ENCODE data around the gene WDFY1. TPM values are rescaled to one million over a fixed set of nuclear protein-coding genes. Genes with fewer than 3 reads are reported as not detected.
"Not testable (repeated sequence)": the region's sequence is repeated elsewhere in the genome, so short reads cannot be mapped to it uniquely, and the experiment has no call there.

Gene WDFY1
- total RNA-seq, 1 donor from 2014 or later = 10.8 TPM

DNA sequence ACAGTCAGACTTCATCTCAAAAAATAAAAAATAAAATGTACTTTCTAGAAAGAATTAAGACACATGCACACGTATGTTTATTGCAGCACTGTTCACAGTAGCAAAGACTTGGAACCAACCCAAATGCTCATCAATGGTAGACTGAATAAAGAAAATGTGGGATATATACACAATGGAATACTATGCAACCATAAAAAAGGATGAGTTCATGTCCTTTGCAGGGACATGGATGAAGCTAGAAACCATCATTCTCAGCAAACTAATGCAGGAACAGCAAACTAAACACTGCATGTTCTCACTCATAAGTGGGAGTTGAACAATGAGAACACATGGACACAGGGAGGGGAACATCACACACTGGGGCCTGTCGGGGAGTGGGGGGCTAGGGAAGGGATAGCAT is 72.4 kb downstream of the WDFY1 start:
- DNase-seq; intact Hi-C loops (cut with DNase I); ATAC-seq (ENCODE audit: poor library complexity): not testable (repeated sequence)

DNA sequence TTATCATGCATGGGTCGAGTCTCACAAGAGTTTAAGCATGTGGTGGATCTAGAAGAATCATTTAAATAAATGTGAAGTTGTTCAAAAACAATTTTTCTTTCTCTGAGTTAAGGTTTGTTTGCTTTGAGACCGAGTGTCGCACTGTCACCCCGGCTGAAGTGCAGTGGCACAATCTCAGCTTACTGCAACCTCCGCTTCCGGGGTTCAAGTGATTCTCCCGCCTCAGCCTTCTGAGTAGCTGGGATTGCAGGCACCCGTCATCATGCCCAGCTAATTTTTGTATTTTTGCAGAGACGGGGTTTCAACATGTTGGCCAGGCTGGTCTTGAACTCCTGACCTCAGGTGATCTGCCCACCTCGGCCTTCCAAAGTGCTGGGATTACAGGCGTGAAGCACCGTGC is 73.5 kb downstream of the WDFY1 start:
- DNase-seq; intact Hi-C loops (cut with DNase I); ATAC-seq (ENCODE audit: poor library complexity): not testable (repeated sequence)

DNA sequence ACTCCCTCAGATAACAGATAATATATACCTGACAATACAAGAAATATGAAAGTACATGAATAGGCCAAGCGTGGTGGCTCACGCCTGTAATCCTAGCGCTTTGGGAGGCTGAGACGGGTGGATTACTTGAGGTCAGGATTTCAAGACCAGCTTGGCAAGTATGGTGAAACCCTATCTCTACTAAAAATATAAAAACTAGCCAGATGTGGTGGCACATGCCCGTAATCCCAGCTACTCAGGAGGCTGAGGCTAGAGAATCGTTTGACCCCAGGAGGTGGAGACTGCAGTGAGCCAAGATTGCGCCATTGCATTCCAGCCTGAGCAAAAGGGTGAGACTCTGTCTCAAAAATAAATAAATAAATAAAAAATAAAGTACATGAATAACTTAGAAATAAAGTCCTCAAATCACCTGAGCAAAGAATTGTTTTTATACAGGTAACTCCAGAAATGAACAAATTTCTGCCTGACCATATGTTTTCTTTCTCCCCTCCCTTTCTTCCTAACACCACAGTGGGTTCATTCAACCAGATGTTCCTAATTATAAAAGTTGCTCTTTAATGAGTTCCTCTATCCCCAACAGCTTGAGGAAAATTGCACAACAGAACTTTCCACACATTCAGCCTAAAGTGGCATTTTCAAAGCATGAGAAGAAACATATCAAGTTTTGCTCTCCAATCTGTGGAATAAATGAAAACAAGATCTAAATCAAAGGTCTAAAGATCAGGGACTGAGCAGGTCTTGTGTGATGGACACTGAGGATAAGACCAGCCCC is 74.1 kb downstream of the WDFY1 start:
- no peak for ATAC-seq (ENCODE audit: poor library complexity)
- no peak for DNase-seq
- intact Hi-C loops (cut with DNase I) = no loop called here

DNA sequence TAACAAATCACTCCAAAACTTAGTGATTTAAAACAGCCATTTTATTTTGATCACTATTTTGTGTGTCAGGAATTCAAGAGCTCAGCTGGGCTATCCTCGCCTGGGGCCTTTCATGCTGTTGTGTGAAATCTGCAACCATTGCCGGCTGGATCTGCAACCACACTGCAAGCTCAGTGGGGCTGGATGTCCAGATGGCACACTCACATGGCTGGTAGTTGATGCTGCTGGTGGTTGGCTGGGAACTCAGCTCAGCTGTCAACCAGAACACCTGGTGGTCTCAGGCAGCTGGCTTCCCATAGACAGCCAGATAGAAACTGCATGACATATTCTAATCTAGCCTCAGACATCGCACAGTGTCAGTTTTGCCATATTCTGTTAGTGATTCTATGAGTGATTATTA is 77.1 kb downstream of the WDFY1 start:
- no peak for DNase-seq
- intact Hi-C loops (cut with DNase I) = no loop called here
- ATAC-seq (ENCODE audit: poor library complexity) = no peak

DNA sequence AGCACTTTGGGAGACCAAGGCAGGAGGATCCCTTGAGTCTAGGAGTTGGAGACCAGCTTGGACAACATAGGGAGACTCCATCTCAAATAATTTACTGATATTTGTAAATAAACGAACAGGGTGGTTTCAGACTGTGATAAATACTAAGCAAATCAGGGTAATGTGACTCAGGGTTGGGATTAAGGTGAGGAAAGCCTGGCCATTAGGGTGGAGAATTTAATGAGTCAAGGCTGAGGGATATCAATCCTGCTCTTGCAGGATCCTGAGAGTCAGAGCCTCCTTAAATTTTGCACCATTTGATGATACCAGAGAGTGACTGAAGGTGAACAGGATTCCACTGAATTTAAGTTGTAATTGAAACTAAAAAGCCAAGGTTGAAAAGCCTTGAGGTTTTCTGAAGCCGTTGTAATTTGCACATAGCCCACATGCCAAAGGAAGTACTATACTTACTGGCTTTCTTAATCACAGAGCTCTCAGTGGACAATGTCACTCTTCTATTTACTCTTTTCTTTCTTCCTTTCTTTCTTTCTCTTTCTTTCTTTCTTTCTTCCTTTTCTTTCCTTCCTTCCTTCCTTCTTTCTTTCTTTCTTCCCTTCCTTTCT is 79.1 kb downstream of the WDFY1 start:
- ATAC-seq (ENCODE audit: poor library complexity) = no peak
- no peak for DNase-seq
- intact Hi-C loops (cut with DNase I) = no loop called here

DNA sequence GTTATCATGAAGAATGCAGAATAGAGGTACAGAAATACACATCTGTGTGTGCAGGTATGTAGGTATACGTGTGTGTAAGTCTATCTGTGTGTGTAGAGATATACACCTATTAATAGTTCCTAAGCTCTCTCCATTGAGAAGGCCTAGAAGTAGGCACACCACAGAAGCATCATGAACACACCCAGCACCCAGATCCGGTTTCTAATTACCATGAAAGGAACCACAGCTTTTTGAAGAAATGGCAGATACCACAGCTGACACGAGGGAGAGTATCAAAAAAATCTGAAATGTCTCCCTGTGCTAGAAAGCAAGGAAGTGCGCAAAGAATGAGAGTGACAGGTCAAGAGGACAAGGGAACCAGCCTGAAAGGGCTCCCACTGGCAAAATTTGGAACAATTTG is 80.0 kb downstream of the WDFY1 start:
- ATAC-seq (ENCODE audit: poor library complexity) (no peak), DNase-seq (no peak)
- intact Hi-C loops (cut with DNase I) = no loop called here

DNA sequence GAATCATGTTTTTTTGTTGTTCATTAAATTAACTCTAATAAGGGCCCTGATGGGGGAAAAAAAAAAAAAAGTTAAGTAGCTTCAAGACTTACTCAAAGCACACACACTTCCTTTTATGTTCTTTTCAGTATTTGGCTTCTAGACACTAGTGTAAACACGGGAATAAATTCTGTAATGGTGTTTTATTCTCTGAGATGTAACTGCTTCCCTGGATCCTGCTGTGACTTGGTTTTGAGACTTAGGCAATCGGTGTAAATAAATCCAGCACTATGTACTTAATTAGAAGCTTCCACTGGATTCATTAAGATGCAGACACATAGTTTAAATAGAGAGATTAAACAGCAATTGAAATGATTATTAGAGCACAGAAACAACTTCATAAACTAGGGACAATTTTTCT is 81.6 kb downstream of the WDFY1 start:
- DNase-seq (no peak), ATAC-seq (ENCODE audit: poor library complexity) (no peak)
- intact Hi-C loops (cut with DNase I) = no loop called here

DNA sequence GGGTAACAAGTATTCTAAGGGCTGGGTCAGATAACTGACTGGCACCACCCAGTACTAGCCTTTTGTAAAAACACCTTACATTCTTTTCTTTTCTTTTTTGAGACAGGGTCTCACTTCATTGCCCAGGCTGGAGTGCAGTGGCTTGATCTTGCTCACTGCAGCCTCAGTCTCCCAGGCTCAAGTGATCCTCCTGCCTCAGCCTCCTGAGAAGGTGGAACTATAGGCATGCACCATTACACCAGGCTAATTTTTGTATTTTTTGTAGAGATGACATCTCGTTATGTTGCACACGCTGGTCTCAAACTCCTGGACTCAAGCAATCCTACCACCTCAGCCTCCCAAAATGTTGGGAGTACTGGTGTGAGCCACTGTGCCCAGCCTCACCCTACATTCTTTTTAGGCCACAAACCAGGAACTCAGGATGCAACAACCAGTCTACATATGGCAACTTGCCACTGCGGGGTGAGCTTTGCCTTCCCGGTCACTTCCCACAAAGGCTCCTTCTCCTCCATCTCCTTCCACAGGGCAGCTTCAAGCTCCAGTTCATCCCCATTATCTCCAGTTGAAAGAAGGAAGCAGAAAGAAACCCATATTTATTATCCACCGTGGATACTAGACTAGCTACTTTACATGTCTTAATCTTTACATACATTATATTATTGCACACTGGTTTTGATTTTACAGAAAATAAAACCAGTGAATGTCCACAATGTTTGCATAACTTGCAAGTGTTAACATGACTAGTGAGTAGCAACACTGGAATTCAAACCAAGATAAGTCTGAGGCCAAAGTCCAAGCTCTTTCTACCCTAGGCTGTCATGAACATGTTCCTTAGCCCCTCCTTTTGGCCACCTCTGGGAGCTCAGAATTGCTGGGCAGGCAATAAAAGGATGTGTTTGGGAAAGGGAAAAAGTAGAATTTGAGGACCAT is 84.1 kb downstream of the WDFY1 start:
- DNase-seq (no peak), ATAC-seq (ENCODE audit: poor library complexity) (no peak)
- intact Hi-C loops (cut with DNase I) = no loop called here

DNA sequence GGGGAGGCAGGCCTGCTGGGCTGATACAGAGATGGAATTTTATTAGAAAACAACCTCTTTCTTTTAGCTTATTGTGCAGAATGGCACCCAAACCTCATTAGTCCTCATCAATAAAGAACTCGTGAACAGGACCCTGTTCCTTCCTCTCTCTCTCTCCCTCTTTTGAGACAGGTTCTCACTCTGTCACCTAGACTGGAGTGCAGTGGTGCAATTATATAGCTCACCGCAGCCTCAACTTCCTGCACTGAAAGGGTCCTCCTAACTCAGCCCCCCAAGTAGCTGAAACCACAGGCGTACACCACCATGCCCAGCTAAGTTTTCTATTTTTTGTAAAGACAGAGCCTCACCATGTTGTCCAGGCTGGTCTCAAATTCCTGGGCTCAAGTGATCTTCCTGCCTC is 86.1 kb downstream of the WDFY1 start:
- DNase-seq = no peak
- no peak for ATAC-seq (ENCODE audit: poor library complexity)
- intact Hi-C loops (cut with DNase I) = no loop called here

DNA sequence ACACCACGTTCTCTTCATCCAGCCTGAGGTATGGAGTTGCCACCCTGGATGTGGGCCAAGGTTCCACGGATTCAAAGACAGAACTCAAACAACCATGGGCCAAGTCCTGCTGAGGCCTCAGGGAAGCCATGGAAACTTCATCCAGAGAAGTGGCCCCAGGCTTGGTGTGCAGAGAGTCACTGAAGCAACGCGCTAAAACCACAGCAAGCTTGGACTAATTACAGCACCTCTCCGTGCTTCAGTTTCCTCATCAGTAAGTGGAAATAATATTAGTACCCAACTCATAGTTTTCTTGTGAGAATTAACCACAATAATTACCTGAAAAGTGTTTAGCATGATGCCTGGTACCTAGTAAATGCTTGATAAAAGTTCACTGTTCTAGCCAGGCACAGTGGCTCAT is 88.6 kb downstream of the WDFY1 start:
- intact Hi-C loops (cut with DNase I) = no loop called here
- DNase-seq (no peak), ATAC-seq (ENCODE audit: poor library complexity) (no peak)

DNA sequence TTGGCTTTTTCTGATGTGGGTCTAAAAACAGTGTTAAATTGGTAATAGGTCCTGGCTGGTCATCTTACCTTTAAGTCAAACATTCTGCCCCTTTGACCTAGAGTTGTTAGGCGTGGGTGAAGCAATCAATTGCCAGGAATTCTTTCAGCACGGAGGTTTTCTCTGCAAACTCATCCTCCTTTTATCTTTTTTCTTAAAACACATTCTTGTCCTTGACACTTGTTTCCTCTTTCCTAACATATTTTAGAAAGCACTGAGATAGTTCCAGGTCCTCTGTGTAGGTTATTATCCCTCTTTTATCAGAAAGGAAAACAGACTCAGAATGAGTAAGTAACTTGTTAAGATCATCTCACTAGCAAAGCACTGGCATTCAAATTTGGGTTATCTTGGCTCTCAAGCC is 89.1 kb downstream of the WDFY1 start:
- intact Hi-C loops (cut with DNase I) = no loop called here
- DNase-seq = no peak
- no peak for ATAC-seq (ENCODE audit: poor library complexity)

DNA sequence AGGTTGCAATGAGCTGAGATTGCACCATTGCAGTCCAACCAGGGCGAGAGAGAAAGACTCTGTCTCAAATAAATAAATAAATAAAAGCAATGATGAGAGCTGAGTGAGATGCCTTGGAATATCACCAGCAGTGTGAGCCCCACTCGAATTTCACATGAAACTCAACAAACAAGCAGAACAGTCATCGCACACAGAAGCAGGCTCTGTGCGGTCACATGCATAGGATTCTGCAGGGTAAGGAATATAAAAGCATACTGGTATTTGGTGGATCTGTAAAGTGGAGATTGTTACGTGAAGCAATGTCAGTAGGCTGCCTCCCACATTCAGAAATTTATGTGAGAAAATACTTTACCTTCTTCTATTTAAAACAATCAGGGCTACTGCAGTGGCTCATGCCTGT is 89.7 kb downstream of the WDFY1 start:
- DNase-seq (no peak), ATAC-seq (ENCODE audit: poor library complexity) (no peak)
- intact Hi-C loops (cut with DNase I) = no loop called here

DNA sequence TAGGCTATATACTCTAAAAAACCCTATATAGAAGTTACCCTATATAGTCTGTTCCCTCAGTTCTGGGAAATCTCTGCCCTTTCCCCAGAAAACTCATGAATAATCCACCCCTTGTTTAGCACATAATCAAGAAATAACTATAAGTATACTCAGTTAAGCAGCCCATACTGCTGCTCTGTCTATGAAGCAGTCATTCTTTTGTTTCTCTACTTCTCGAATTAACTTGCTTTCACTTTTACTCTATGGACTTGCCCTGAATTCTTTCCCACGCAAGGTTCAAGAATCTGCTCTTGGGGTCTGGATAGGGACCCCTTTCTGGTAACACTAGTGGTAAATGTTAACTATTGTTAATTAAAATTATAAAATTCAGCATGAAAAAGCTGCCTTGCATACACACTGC is 90.4 kb downstream of the WDFY1 start:
- no peak for ATAC-seq (ENCODE audit: poor library complexity)
- intact Hi-C loops (cut with DNase I) = no loop called here

DNA sequence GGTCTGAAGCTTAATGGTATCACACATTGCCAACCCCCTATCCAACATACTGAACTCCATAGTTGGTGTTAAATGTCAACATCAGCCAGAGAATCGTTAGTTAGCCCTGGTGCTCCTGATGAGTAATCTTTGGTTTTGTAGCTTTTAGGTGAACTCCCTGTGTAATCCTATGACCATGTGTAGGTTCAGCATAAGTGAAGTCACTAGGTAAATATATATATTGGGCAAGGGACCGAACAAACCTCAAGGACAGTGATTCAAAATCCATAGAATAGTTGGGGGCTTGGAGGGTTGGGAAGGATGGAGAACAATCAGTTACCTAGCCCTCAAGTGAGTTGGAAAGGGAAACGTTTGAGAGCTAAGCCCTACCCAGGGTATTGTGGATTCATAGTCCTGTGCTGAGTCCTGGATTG is 91.7 kb downstream of the WDFY1 start:
- DNase-seq (no peak), ATAC-seq (ENCODE audit: poor library complexity) (no peak)
- intact Hi-C loops (cut with DNase I) = no loop called here

More for the DNA sequence above, 90.4 kb downstream of the WDFY1 start:
- DNase-seq = no peak

DNA sequence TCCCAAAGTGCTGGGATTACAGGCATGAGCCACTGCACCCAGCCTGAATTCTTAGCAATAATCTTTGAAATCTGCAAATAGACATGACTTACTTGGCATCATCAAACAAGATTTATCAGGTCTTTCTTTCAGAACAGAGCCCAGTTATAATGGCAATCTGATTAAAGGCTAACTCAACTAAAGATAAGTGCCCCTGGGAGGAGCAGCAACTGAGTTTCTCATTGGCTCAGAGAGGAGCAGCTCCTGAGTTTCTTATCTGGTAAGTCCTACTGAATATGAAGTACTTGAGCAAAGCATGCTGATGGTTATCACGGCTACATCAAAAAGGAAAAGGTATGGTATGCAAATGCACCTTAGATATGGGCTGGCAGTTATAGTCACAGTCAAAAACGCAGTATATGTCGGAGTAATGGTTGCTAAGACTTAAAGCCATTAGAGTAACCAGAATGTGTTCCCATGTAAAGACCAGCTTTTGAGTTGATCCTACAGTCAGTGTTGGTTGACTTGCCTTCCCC is 92.8 kb downstream of the WDFY1 start:
- ATAC-seq (ENCODE audit: poor library complexity) (no peak), DNase-seq (no peak)
- intact Hi-C loops (cut with DNase I) = no loop called here

DNA sequence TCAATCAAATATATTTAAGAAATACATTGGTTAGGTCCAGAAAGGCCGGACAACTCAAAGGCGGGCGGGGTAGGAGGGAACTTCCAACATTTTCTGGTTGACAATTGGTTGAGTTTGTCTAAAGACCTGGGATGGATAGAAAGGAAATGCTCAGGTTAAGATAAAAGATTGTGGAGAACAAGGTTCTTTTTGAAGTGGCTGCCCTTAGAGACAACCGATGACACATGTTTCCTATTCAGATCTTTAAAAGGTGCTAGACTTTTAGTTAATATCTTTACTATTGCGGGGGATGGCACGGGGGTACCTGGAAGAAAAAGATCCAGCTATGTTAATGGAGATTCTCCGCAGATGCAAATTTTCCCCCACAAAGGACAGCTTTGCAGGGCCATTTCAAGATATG is 97.7 kb downstream of the WDFY1 start:
- ATAC-seq (ENCODE audit: poor library complexity) (no peak), DNase-seq (no peak)
- intact Hi-C loops (cut with DNase I) = no loop called here

DNA sequence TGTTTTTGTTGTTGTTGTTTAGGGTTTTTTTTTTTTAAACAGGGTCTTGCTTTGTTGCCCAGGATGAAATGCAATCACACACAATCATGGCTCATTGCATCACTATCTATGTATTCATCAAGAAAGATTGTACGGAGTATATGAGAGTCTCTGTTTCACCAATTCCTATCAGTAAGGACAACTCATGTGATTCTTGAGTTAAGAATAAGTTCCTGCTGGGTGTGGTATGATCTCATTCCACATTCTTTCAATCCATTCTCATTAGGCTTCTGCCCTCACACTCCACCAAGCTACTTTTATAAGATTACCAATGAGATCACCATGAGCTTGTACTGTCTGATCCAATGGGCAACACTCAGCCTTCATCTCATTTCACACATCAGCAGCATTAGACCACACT is 98.6 kb downstream of the WDFY1 start:
- intact Hi-C loops (cut with DNase I) = no loop called here
- no peak for ATAC-seq (ENCODE audit: poor library complexity)

DNA sequence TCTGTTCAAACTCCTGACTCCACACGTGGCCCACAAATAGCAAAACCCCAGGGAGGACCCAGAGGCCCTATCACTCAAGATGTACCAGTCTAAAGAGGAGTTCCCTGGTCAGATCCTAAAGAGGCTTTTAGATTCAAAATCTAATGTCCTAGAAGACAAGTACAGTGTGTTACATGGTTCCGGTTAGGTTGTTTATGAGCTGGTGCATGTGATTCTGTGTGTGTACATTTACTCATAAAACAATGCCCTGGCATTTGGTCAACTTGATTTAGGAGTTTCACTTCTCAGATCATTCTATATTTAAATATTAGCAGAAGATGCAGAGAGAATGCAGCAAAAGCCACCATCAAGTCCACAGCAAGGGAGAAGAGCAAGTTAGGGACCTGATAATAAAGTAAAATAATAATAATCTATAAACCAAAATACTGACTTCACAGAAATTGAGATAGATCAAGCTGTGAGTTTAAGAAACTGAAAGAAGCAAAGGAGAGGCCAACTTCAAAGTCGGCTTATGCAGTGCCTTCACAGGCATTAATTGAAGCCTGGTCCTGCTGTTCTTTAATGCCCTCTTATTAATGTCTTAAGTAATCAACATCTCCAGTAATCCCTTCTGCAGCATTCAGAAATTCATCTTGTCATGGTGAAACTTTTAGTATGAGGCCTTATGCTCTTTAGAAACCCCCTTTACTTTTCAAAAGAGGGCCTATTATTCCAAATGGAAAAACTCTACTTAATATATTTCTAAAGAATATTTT is 103.5 kb downstream of the WDFY1 start:
- DNase-seq = no peak
- intact Hi-C loops (cut with DNase I) = no loop called here
- no peak for ATAC-seq (ENCODE audit: poor library complexity)

More for the DNA sequence above, 98.6 kb downstream of the WDFY1 start:
- no peak for DNase-seq
